Body of pancreas (tissue), 4 donors: ENCODE results near the gene BICD1. TPM values are rescaled to one million over a fixed set of nuclear protein-coding genes. Genes with fewer than 3 reads are reported as not detected.

Source experiments
- ATAC-seq: fragments of 150-250 bp; one replicate; pipeline ENCODE4 v1.9.1; 2016
- DNase-seq, 4 donors: peaks; one replicate each; pipeline ENCODE4 v3.0.0-alpha.2; 2019
- H3K27ac ChIP-seq, 4 donors: fragments of 200-600 bp; sonication (generic); 1 replicate in 3 of 4; 2 replicates in 1 of 4; pipeline versions ENCODE4 v1.5.1 to v1.6.1; 2016 to 2019; ENCODE audit warnings: mild to moderate bottlenecking in 1 of 4, mixed read lengths in 1 of 4, moderate library complexity in 1 of 4
- H3K27me3 ChIP-seq, 2 donors: fragments of 200-600 bp; sonication (generic); one replicate each; pipeline ENCODE4 v1.6.0; 2016; ENCODE audit warnings: mild to moderate bottlenecking in 1 of 2
- H3K36me3 ChIP-seq, 2 donors: fragments of 200-600 bp; sonication (generic); replicated peaks in 1 of 2; 2 replicates each; pipeline ENCODE4 v1.5.1; 2016; ENCODE audit warnings: low read depth in 2 of 2; ENCODE audit not compliant: insufficient read depth in 1 of 2
- H3K4me1 ChIP-seq: fragments of 200-600 bp; sonication (generic); one replicate; pipeline ENCODE4 v1.6.0; 2016
- H3K4me3 ChIP-seq, 2 donors: fragments of 200-600 bp; sonication (generic); 1 replicate in 1 of 2; 2 replicates in 1 of 2; pipeline ENCODE4 v1.5.1; 2016 to 2019
- H3K9me3 ChIP-seq, 3 donors: fragments of 200-600 bp; sonication (generic); 1 replicate in 2 of 3; 2 replicates in 1 of 3; pipeline ENCODE4 v1.5.1; 2016
- POLR2A ChIP-seq, 3 donors: fragments of 450-650 bp; IDR thresholded peaks; one replicate each; pipeline ENCODE4 v1.6.1; 2016; ENCODE audit warnings: antibody characterized with exemption in 3 of 3, mild to moderate bottlenecking in 2 of 3
- WGBS, 2 donors: methylation state at CpG; one replicate each; pipeline ENCODE4 v1.1.5; 2017; 5-methylcytosine and 5-hydroxymethylcytosine counted together
- intact Hi-C: fragments of 100-400 bp; cut with DNase I; formaldehyde crosslinking; loops from one replicate; pipeline ENCODE4 v1.15.1; 2023
- total RNA-seq, 2 donors: library from RNA; depleted of rRNA; stranded (reverse); fragments of >200 nt; gene quantifications; one replicate each; pipeline ENCODE4 v1.1.0, GENCODE V29; 2016
- TF ChIP-seq, protein P1 (sequence below), 7 experiments: fragments of 450-650 bp in 4 of 7; fragments of 200-600 bp in 3 of 7; sonication (generic) in 3 of 7; IDR thresholded peaks; one replicate each; pipeline ENCODE4 v1.5.1; 2016 to 2019; ENCODE audit warnings: antibody characterized with exemption in 7 of 7

The BICD1 gene
- total RNA-seq, 2 donors from 2014 or later, result 3.0 to 6.2 TPM

DNA sequence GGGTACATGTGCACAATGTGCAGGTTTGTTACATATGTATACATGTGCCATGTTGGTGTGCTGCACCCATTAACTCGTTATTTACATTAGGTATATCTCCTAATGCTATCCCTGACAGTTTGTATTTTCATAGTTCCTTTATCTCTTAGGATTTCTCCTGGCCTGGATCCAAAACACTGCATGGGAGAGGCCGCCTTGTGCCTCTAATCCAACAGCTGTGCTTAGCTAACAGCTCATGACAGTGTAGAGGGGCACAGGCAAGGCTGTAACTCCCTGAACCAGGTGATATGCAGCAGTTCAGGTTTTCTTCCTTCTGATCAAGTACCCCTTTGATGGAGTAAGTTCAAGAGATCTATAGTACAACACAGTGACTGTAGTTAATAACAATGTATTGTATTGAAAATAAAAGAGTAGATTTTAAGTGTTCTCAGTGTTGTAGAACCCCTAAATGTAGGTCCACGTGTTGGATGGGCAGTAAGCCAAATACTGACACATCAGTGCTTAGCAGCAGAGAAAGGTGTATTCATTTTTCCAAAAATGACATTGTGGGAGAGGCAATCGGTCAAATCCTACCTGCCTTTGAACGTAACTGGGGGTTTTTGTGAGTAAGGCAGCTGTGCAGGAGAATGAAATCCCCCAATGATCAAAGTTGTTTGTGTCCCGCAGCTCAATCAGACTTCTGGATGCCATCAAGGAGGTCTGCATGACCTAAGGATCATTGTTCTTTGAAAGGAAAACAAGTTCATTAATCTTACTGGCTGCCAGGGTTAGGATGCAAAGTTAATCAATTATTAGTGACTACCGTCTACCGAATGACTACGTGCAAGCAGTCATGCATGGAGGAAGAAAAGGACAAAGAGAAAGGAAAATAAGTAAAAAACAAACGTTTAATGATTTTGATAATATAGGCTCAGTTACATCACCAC lies 203.4 kb downstream of the BICD1 start:
- 49 to 53% methylated on average over 10 of the region's 10 CpGs for WGBS, 2 donors
- DNase-seq (no peak), ATAC-seq (no peak)
- TF ChIP-seq, protein P1, sequence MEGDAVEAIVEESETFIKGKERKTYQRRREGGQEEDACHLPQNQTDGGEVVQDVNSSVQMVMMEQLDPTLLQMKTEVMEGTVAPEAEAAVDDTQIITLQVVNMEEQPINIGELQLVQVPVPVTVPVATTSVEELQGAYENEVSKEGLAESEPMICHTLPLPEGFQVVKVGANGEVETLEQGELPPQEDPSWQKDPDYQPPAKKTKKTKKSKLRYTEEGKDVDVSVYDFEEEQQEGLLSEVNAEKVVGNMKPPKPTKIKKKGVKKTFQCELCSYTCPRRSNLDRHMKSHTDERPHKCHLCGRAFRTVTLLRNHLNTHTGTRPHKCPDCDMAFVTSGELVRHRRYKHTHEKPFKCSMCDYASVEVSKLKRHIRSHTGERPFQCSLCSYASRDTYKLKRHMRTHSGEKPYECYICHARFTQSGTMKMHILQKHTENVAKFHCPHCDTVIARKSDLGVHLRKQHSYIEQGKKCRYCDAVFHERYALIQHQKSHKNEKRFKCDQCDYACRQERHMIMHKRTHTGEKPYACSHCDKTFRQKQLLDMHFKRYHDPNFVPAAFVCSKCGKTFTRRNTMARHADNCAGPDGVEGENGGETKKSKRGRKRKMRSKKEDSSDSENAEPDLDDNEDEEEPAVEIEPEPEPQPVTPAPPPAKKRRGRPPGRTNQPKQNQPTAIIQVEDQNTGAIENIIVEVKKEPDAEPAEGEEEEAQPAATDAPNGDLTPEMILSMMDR (IDR thresholded peaks at IDR 0.05), result no peak
- TF ChIP-seq POLR2A (IDR thresholded peaks at IDR 0.05), result no peak
- no peak overlapping the region for H3K4me3 ChIP-seq
- H3K4me1 ChIP-seq, result peaks cover 21% of the 10 kb centered on the region
- H3K27ac ChIP-seq, result peak overlapping the region in 2 of 4 donors; percentile 14 to 37
- no peaks in the 10 kb centered on the region for H3K36me3 ChIP-seq
- H3K9me3 ChIP-seq, result no peaks in the 10 kb centered on the region
- intact Hi-C loops, result loop anchor here (10.0 kb wide), 2 partner anchors 245 to 665 kb away; no protein-coding TSS in a partner anchor
- H3K27me3 ChIP-seq, result no peaks in the 10 kb centered on the region

DNA sequence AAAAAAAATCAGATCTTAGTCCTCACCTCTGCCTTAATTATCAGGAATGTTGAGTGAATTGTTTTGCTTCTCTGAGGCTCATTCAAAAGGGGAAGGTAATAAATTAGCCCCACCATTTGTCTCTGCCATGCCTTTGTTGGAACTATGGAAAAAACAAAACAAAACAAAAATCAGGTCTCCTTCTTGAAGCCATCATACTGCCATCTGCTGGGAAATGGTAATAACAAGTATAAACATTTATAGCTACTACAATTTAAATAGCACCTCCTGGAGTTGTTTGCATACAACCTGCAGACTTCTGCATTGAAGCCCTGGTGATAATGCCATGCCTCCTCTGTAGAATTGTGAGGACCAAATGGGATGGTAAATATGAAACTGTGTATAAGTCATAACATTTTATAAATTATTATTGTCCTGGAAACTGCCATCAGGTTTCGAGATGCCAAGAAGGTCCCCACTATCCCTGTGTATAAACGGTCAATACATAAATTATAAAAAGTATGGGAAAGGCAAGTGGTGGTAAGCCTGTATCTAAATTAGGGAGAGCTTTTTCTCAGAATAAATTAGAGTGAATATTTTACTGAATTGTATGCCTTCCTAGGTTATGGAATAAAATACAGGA lies 205.5 kb downstream of the BICD1 start:
- no peak overlapping the region for H3K4me3 ChIP-seq
- intact Hi-C loops, result no loop called here
- no peak overlapping the region for H3K27ac ChIP-seq
- TF ChIP-seq, protein P1 (IDR thresholded peaks at IDR 0.05), result peak; percentile 19 to 69 (median 57)
- TF ChIP-seq POLR2A (IDR thresholded peaks at IDR 0.05), result no peak
- 79 to 91% methylated on average over 2 of the region's 2 CpGs for WGBS, 2 donors
- ATAC-seq (peak; percentile 42), DNase-seq (peak in 1 of 4 donors; percentile 3)
- H3K9me3 ChIP-seq, result no peaks in the 10 kb centered on the region
- H3K27me3 ChIP-seq, result no peaks in the 10 kb centered on the region
- no peaks in the 10 kb centered on the region for H3K36me3 ChIP-seq
- peaks cover 21% of the 10 kb centered on the region for H3K4me1 ChIP-seq

DNA sequence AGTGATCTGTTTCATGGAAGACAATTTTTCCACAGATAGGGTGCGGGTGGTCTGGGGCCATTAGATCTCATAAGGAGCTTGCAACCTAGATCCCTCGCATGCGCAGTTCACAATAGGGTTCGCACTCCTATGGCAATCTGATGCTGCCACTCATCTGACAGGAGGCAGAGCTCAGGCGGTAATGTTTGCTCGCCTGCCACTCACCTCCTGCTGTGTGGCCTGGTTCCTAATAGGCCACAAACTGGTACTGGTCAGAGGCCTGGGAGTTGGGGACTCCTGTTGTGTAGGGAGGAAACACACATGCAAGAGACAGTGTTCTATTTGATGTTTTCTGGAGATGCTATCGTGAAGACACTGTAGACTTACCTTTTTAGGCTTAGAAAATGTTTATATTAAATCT lies 215.7 kb downstream of the BICD1 start:
- no peak overlapping the region for H3K27ac ChIP-seq
- no peaks in the 10 kb centered on the region for H3K4me1 ChIP-seq
- H3K4me3 ChIP-seq, result no peak overlapping the region
- TF ChIP-seq, protein P1 (IDR thresholded peaks at IDR 0.05), result no peak
- TF ChIP-seq POLR2A (IDR thresholded peaks at IDR 0.05), result no peak
- WGBS, 2 donors, result 76 to 82% methylated on average over 5 to 7 of the region's 7 CpGs
- H3K36me3 ChIP-seq, result no peaks in the 10 kb centered on the region
- intact Hi-C loops, result no loop called here
- no peak for ATAC-seq
- no peaks in the 10 kb centered on the region for H3K27me3 ChIP-seq
- peak in 2 of 4 donors; percentile 16 to 32 for DNase-seq
- H3K9me3 ChIP-seq, result no peaks in the 10 kb centered on the region

DNA sequence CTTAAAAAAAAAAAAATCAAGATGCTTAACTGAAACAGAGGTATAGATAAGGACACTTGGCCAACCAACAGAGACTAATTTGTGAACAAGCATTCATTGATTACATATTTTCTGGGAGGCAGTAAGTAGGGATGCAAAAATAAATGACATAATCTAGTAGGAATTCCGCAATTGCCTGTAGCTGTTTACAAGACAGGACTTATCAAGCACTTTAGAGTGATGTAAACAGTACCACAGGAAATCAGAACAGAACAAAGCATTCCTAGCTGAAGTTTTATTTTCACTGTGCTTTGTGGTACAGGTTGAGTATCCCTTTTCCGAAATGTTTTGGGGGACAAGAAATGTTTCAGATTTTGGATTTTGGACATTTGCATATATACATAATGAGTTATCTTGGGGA lies 224.5 kb downstream of the BICD1 start:
- no peaks in the 10 kb centered on the region for H3K9me3 ChIP-seq
- H3K27me3 ChIP-seq, result no peaks in the 10 kb centered on the region
- H3K36me3 ChIP-seq, result no peaks in the 10 kb centered on the region
- DNase-seq (no peak), ATAC-seq (no peak)
- WGBS, 2 donors, result 73 to 82% methylated on average over 2 of the region's 2 CpGs
- H3K4me3 ChIP-seq, result no peak overlapping the region
- intact Hi-C loops, result no loop called here
- no peak overlapping the region for H3K27ac ChIP-seq
- no peak for TF ChIP-seq POLR2A (IDR thresholded peaks at IDR 0.05)
- H3K4me1 ChIP-seq, result no peaks in the 10 kb centered on the region

DNA sequence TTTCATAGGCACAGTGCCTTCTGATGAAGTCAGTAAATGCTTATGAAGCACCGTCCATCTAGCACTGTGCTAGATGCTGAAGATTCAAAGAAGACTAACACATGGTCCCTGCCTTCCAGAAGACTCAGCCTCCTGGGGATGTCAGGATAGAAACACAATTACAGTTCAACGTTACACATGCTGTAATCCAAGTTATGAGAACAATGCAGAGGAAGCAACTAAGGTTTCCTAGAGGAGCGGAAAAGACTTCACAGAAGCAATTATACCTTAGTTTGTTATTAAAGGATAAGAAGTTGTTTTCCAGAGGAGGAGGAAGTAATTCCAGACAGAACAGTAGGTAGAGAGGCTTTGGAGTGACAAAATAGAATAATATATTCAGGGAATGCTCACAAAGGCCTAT lies 225.8 kb downstream of the BICD1 start:
- Histone ChIP-seq H3K9me3 (no peaks in the 10 kb centered on the region), H3K4me1 (no peaks in the 10 kb centered on the region), H3K27me3 (no peaks in the 10 kb centered on the region), H3K36me3 (no peaks in the 10 kb centered on the region), H3K4me3 (no peak overlapping the region), H3K27ac (no peak overlapping the region)
- TF ChIP-seq, protein P1 (IDR thresholded peaks at IDR 0.05), result no peak
- TF ChIP-seq POLR2A (IDR thresholded peaks at IDR 0.05), result no peak
- intact Hi-C loops, result no loop called here
- WGBS, 2 donors, result 68 to 76% methylated on average over 3 of the region's 3 CpGs
- ATAC-seq (no peak), DNase-seq (no peak)
